Left lung (tissue), 10 donors: Measurements from ENCODE around the gene HECTD2. TPM values are rescaled to one million over a fixed set of nuclear protein-coding genes. Genes with fewer than 3 reads are reported as not detected.

Experiments used
- ATAC-seq: fragments of 200-7000 bp; cut with Tn5 transposase; one replicate; pipeline ENCODE4 v1.9.1; 2020; ENCODE audit warnings: moderate library complexity
- DNase-seq, 4 donors: peaks; one replicate each; pipeline ENCODE4 v3.0.0-alpha.2; 2013 to 2020
- H3K27ac ChIP-seq, 2 donors: fragments of 200-600 bp; sonication (generic) in 1 of 2; one replicate each; pipeline versions ENCODE4 v1.5.0 to v1.8.0; 2020 to 2021
- H3K27me3 ChIP-seq, 2 donors: fragments of 200-600 bp; sonication (generic) in 1 of 2; one replicate each; pipeline versions ENCODE4 v1.5.0 to v1.8.0; 2020 to 2021
- H3K36me3 ChIP-seq, 2 donors: fragments of 200-600 bp; sonication (generic) in 1 of 2; one replicate each; pipeline versions ENCODE4 v1.5.0 to v1.8.0; 2020 to 2021
- H3K4me1 ChIP-seq, 2 donors: fragments of 200-600 bp; one replicate each; pipeline ENCODE4 v1.8.0; 2021
- H3K4me3 ChIP-seq, 2 donors: fragments of 200-600 bp; sonication (generic) in 1 of 2; one replicate each; pipeline versions ENCODE4 v1.5.0 to v1.8.0; 2020 to 2021; ENCODE audit warnings: mild to moderate bottlenecking in 1 of 2
- H3K9me3 ChIP-seq, 2 donors: fragments of 200-600 bp; sonication (generic) in 1 of 2; one replicate each; pipeline versions ENCODE4 v1.5.0 to v1.8.0; 2020 to 2021
- CTCF ChIP-seq, 2 donors: fragments of 200-600 bp; sonication (generic) in 1 of 2; IDR thresholded peaks; one replicate each; pipeline versions ENCODE4 v1.5.0 to v1.8.0; 2021; ENCODE audit warnings: antibody characterized with exemption in 2 of 2
- intact Hi-C, 2 donors: fragments of 100-400 bp; cut with DNase I; formaldehyde crosslinking; loops; one replicate each; pipeline versions ENCODE4 v1.11.2 to v1.14.2; 2022
- polyA plus RNA-seq, 6 donors: library from polyadenylated mRNA; unstranded; fragments of 120-200 nt; gene quantifications; one replicate each; pipeline ENCODE4 v1.2.1, GENCODE V29; 2013; ENCODE audit not compliant: insufficient read length in 6 of 6
- total RNA-seq, 2 donors: library from RNA; stranded (reverse); fragmentation: NEBNext Ultra II Directional; extraction: Animal tissue kit (Norgen Biotek cat#: 25700); gene quantifications; one replicate each; pipeline ENCODE4 v1.2.1, GENCODE V29; 2021
- donor health status: DM: no; HTN: yes; CAD: no.
- donor health status: DM: no; HTN: no; CAD: no.

Gene HECTD2
- total and polyA plus RNA-seq, 8 donors = 9.9 to 89.1 (median 74.7) TPM

DNA sequence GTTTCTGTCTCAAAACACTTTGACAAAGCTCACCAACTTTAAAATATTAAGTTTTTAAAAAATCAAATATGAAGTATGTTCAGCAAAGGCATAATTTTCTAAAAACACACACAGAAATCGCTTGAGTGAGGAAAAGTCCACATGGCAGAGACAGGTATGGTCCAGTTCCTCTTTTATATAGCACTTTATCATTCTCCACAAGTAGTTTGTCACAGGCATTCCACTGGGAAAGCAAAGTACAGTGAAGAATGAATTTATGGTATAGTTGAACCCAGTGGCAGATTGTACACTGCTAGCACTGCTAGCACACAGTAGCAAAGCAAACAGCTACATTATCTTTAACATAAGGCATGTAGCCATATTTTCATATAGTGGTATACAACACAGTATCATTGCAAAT, 102.3 kb downstream of the HECTD2 start:
- DNase-seq = no peak
- Histone ChIP-seq H3K4me1 (no peaks in the 10 kb centered on the region), H3K4me3 (no peak overlapping the region), H3K27me3 (no peaks in the 10 kb centered on the region), H3K27ac (no peak overlapping the region), H3K36me3 (no peaks in the 10 kb centered on the region), H3K9me3 (peaks cover 0 to 2% of the 10 kb centered on the region in 2 donors)
- ATAC-seq = no peak
- no peak for TF ChIP-seq CTCF (IDR thresholded peaks at IDR 0.05)
- intact Hi-C loops = no loop called here

DNA sequence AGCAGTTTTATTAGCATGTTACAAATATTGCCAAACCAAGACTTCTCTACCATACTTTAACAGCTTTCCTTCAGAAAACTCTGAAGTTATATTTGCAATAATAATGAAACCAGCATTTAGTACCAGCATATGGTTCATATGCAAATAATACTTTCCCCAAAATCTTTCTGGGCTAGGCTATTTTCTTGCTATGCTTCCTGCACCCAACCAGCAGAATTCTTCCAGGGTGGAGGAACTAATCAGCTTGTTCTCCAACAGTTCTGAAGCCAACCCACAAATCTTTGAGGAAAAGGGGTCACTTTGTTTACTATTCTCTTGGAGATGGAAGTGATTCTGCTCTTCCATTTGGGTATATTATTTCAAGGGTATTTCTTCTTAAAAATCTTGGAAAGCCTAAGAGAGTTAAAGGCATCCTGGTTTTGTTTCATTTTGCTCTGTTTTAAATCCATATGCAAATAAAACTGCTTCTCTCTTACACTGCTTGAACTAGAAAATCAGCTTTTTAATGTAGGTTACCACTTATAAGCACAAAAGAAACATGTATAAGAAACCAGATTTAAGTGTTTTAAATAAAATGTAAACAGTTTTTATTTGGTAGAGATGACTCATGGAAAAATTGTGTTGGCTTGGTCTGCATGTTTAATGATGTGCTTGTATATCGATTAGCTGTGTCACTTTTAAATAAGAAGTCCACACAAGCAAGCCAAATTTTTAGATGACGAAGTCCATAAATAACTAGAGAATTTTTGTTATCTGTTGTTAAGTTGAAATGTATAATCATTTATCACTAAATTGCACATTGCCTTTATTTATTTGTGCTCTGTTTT, 103.7 kb downstream of the HECTD2 start:
- Histone ChIP-seq H3K27me3 (no peaks in the 10 kb centered on the region), H3K4me3 (no peak overlapping the region), H3K9me3 (peaks cover 0 to 4% of the 10 kb centered on the region in 2 donors), H3K4me1 (no peaks in the 10 kb centered on the region), H3K27ac (peak overlapping the region in 1 of 2 donors; percentile 22), H3K36me3 (no peaks in the 10 kb centered on the region)
- intact Hi-C loops = no loop called here
- DNase-seq (peak in 2 of 4 donors; percentile 61 to 65), ATAC-seq (no peak)
- TF ChIP-seq CTCF (IDR thresholded peaks at IDR 0.05) = no peak

DNA sequence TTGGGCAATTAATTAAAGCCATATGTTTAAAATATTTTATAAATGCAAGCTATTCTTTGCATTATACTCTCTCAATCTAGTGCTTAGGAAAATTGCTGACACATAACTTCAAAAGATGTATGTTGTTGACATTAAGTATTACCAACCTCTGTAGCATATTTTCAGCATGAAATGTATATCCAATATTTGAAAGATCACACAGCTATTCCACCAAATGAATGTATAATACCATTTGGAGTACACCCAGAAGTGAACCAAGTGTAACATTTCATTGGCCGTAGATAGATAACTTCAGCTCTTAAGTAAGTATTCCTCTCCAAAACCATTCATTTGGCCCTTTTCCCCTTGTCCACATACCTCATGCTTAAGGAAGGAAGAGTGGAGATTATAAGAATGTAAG, 104.6 kb downstream of the HECTD2 start:
- H3K27me3 ChIP-seq = no peaks in the 10 kb centered on the region
- no peak overlapping the region for H3K4me3 ChIP-seq
- intact Hi-C loops = no loop called here
- H3K27ac ChIP-seq = no peak overlapping the region
- no peaks in the 10 kb centered on the region for H3K4me1 ChIP-seq
- no peak for TF ChIP-seq CTCF (IDR thresholded peaks at IDR 0.05)
- no peaks in the 10 kb centered on the region for H3K36me3 ChIP-seq
- ATAC-seq = no peak
- DNase-seq = no peak
- H3K9me3 ChIP-seq = peaks cover 0 to 4% of the 10 kb centered on the region in 2 donors

DNA sequence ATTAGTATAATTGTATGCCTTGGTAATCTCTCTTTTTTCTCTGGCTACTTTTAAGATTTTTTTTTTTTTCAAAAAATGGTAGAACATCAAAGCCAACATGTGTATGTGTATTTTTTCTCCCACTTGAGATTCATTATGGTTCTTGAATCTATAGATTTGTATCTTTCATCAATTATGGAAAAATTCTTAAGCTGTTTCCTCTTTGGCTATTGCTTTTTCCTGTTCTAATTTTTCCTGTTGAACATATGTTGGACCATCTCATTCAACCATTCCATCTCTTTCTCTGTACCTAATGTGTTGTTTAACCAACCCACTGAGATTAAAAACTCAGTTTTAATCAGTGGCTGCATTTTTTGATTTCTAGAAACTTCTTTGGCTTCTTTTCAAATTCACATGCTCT, 107.2 kb downstream of the HECTD2 start:
- H3K27me3 ChIP-seq = no peaks in the 10 kb centered on the region
- H3K27ac ChIP-seq = no peak overlapping the region
- H3K4me1 ChIP-seq = peaks cover 0 to 6% of the 10 kb centered on the region in 2 donors
- no peak for TF ChIP-seq CTCF (IDR thresholded peaks at IDR 0.05)
- no peak overlapping the region for H3K4me3 ChIP-seq
- intact Hi-C loops = no loop called here
- H3K36me3 ChIP-seq = no peaks in the 10 kb centered on the region
- DNase-seq (no peak), ATAC-seq (no peak)
- H3K9me3 ChIP-seq = peaks cover 0 to 4% of the 10 kb centered on the region in 2 donors

DNA sequence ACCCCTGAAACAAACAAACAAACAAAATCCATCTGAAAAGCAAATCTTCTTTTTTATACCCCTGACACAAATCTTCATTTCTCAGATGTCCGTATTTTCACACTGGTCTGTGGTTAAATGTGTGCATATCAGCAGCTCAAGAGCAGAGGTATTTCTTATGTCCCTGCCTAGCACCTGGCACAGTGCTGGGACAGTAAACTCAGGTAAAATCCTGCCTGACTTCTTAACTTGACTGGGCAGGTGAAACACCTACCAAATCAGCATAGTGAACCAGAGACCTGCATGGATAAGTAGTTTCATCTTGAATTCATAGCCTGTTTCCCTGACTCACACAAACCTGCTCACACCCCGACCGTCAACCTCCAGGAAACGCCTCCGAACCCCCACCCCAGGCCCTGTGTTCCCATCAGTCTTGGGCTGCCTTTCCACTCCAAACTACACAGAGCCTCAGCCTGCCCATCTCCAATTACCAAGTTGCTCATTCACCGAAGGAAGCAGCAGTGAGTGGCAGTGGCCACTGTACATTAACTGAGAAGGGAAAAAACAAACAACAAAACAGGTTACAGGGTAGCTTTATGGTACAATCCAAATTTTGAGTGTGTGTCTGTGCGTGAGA, 109.9 kb downstream of the HECTD2 start:
- H3K36me3 ChIP-seq = no peaks in the 10 kb centered on the region
- intact Hi-C loops = no loop called here
- peaks cover 0 to 4% of the 10 kb centered on the region in 2 donors for H3K9me3 ChIP-seq
- peaks cover 0 to 6% of the 10 kb centered on the region in 2 donors for H3K4me1 ChIP-seq
- no peak overlapping the region for H3K4me3 ChIP-seq
- TF ChIP-seq CTCF (IDR thresholded peaks at IDR 0.05) = no peak
- H3K27me3 ChIP-seq = no peaks in the 10 kb centered on the region
- ATAC-seq (no peak), DNase-seq (no peak)
- no peak overlapping the region for H3K27ac ChIP-seq
